Forelimb muscle (tissue), 1 donor: ENCODE data around the gene GTF3C4. TPM values are rescaled to one million over a fixed set of nuclear protein-coding genes. Genes with fewer than 3 reads are reported as not detected.
"Not testable (repeated sequence)": the region's sequence is repeated elsewhere in the genome, so short reads cannot be mapped to it uniquely, and the experiment has no call there.

Source experiments
- DNase-seq: peaks from one replicate; pipeline ENCODE4 v3.0.0-alpha.2; 2013; ENCODE audit warnings: low read depth
- polyA plus RNA-seq: library from polyadenylated mRNA; unstranded; fragments of 120-200 nt; gene quantifications from one replicate; pipeline ENCODE4 v1.2.1, GENCODE V29; 2013; ENCODE audit not compliant: insufficient read length

GTF3C4 gene
- polyA plus RNA-seq, 1 donor, result 13.2 TPM

- no peak for DNase-seq
These were observed 28.7 kb downstream of the GTF3C4 start for GRCh38 chr9:132698989-132699388.

- DNase-seq, result no peak
These were observed 29.7 kb downstream of the GTF3C4 start for GRCh38 chr9:132699956-132700355.

DNA sequence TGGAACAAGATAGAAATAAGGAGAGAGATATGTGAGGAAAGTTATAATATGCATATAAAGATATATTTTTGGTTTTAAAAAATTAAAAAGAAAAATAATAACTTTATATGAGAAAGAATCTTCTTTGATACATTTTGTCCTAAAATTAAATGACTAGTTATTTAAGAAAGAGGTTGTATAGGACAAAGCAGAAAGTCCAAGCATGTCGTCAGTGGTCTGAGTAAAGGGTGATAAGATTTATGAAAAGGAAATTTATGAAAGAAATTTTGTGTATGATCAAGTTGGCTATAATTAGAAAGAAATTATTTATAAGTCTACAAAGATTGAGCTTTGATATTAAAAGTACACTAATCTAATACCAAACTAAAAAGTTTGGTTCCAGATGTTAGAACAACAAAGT is 32.0 kb downstream of the GTF3C4 start:
- DNase-seq, result no peak

GRCh38 chr9:132703336-132703735 is 33.1 kb downstream of the GTF3C4 start:
- no peak for DNase-seq

DNA sequence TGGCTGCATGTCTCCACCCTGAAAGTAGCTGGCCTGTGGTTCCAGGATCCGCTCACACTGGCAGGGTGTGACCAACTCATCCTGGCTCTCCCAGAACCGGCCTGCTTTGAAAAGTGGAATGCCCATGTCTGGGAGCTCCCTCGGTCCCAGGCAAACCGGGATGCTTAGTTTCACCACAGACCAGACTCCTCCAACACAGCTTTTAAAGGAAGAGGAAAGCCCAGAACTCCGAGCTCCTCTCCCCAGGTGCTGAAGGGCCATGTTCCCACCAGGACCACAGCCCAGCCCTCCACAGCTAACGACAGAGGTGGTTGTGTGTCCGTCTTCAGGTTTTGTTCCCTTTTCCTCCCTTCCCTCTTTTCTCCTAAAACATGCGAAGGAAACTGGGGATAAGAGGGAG is 38.0 kb downstream of the GTF3C4 start:
- DNase-seq, result no peak

- no peak for DNase-seq
These were observed 38.6 kb downstream of the GTF3C4 start for GRCh38 chr9:132708769-132709430.

- DNase-seq, result no peak
These were observed 40.1 kb downstream of the GTF3C4 start for GRCh38 chr9:132710333-132710732.

DNA sequence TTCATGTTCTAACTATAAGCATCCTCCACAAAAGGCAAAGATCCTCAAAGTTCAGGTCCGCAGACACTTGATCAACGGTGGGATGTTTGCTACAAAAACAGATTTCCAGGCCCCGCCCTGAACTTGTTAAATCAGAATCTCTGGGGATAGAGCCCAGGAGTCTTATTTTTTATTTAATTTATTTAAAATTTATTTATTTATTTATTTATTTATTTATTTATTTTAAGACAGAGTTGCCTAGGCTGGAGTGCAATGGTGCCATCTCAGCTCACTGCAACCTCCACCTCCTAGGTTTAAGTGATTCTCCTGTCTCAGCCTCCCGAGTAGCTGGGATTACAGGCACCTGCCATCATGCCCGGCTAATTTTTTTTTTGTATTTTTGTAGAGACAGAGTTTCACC is 40.9 kb downstream of the GTF3C4 start:
- DNase-seq, result not testable (repeated sequence)

GRCh38 chr9:132711846-132712245 is 41.6 kb downstream of the GTF3C4 start:
- no peak for DNase-seq

DNA sequence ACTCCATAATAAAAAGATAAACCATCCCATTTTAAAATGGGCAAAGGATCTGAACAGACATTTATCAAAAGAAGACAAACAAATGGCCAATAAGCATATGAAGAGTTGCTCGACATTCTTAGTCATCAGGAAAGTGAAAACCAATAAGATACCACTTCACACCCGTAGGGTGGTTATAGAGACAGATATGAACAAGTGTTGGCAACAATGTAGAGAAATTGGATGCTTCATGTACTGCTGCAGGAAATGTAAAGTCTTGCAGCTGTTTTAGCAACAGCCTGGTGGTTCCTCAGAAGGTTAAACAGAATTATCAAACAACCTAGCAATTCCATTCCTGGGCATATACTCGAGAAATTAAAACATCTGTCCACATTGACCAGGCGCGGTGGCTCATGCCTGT is 42.5 kb downstream of the GTF3C4 start:
- no peak for DNase-seq

DNA sequence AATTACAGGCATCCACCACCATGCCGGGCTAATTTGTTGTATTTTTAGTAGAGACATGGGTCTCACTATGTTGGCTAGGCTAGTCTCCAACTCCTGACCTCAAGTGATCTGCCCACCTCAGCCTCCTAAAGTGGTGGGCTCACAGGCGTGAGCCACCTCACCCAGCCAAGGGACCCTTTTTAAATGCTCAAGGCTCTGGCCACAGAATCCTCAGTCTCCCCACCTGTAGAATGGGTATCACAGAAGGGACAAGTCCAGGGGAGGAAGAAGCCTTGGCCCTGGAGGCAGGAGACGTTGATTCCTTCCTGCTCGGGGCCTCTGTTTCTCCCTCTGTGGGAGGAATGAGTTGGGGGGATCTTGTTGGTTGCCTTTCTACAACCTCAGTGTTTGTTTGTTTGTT is 45.7 kb downstream of the GTF3C4 start:
- no peak for DNase-seq

DNA sequence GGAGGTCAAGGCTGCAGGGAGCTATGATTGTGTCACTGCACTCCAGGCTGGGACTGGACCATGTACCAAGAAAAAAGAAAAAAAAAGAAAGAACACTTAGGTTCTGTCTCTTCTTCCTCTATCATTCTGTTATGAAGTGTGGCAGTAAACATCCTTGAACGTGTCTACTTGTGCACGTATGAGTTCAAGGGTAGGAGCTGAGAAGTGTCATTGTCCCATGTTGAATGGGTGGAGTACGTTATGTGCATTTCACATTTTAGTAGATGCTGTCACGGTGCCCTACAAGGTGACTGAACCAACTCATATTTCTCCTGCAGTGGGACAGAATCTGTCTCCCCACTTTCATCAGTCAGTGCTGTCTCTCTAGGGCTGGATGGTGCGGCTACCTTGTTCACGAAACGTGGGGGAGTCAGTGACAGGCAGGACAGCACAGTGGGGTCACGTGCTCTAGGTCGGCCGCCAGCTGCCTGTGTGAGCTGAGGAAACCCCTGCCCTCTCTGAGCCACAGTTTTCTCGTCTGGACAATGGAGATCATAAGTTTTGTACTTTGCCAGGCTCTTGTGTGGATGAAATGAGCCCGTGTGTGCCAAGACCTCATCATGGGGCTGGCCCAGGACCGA is 47.2 kb downstream of the GTF3C4 start:
- DNase-seq, result no peak

- DNase-seq, result not testable (repeated sequence)
These were observed 48.2 kb downstream of the GTF3C4 start for GRCh38 chr9:132718381-132718928.

- DNase-seq, result no peak
These were observed 51.4 kb downstream of the GTF3C4 start for GRCh38 chr9:132721661-132722060.

DNA sequence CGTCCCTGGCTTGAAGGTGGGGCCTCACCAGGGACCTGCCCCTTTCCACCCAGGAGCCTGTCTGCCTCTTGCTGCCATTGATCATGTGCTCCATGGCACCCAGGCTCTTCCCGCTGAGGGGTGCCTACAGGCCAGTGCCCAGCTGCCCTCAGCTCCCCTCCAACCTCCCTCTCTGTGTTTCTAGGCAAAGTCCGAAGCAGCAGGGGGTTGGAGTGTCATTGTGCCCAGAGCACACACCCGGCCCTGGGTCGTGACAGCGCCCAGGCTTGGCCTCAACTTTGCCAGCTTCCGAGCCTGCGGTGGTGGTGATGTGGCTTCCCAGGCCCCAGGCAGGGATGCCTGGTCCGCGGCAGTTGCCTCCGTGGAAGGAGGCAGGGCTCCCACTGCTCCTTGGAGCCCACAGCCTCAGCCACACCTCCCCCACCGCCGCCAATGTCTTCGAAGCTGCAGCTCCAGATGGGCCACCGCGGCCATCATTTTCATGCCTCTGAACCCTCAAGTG is 52.4 kb downstream of the GTF3C4 start:
- no peak for DNase-seq

DNA sequence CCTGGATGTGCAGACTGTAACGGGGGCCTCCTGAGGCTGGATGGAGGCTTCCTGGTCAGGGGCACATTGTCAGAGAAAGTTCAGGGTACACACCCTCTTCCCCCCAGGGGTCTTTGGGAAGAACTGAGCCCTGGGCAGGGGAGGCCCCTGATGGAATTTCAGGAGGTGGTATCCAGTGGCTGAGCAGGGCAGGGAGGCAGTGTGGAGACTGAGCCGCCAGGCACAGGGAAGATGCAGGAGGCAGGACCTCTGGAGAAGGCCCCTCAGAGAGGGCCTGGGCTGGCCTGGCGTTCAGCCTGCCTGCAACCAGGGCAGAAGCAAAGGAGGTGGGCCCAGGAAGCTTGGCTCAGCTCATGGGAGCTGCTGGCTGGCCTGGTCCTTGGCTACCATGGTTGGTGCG is 53.5 kb downstream of the GTF3C4 start:
- no peak for DNase-seq

- no peak for DNase-seq
These were observed 55.0 kb downstream of the GTF3C4 start for GRCh38 chr9:132725306-132725705.

DNA sequence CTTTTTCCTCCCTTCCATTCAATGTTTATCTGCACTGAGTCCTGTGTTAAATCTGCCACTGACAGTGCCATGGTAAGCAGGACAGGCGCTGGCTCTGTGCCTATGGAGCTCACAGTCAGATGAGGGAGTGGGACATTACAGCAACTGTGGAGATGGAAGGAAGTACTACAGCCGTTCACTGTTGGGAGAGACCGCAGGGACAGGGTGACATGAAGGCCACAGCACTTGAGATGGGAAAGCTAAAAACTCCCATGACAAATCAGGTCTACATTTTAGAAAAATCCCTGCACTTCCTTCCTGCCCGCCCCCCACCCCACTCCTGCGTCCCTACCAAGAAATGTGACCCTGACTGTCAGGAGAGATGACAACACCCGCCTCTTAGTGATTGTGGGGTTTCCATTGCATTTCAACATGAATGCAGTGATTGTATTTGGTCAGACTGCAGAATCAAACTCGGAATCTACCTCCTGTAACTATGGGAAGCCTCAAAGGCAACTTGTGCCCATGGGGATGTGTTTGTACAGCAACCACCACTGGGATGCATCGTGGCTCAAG is 56.4 kb downstream of the GTF3C4 start:
- no peak for DNase-seq

- DNase-seq, result no peak
These were observed 57.8 kb downstream of the GTF3C4 start for GRCh38 chr9:132728071-132728470.

DNA sequence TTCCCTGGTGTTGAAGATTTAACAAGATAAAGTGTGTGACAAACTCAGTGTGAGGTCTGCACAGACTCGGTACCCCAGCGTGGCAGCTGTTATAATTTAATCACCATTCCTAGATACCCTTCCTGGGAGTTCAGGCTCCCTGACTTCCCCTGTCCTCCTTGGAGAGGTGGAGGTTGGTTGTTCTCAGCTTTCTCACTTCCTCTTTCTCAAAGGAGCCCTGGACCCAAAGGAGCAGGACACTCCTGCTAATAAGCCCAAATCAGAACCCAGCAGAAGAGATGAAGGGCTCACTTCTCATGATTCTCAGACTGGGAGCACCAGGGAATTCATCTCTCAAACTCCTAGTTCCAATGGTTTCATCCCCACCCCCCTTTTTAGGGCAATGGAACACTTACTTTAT is 58.2 kb downstream of the GTF3C4 start:
- no peak for DNase-seq

GRCh38 chr9:132729235-132729890 is 59.1 kb downstream of the GTF3C4 start:
- no peak for DNase-seq
